Measurements from ENCODE around the gene SH2D4B.

Gene SH2D4B

DNA sequence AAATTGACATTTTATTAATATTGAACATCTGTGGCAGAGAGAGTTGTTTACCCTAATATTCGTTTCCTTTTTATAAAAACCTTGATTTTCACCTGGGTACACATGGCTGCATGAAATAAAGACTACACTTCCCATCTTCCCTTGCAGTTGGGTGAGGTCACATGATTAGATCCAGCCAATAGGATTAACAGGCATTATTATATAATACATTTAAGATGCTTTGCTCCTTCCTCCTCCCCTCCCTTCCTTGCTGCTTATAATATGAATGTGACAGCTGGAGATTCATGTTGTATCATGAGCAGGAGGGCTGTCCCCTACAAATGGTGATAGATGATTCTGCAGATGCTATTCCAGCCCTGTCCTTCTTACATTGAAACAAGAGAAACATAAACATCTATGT, 146.6 kb downstream of the SH2D4B start:
- TF ChIP-seq, protein P1, sequence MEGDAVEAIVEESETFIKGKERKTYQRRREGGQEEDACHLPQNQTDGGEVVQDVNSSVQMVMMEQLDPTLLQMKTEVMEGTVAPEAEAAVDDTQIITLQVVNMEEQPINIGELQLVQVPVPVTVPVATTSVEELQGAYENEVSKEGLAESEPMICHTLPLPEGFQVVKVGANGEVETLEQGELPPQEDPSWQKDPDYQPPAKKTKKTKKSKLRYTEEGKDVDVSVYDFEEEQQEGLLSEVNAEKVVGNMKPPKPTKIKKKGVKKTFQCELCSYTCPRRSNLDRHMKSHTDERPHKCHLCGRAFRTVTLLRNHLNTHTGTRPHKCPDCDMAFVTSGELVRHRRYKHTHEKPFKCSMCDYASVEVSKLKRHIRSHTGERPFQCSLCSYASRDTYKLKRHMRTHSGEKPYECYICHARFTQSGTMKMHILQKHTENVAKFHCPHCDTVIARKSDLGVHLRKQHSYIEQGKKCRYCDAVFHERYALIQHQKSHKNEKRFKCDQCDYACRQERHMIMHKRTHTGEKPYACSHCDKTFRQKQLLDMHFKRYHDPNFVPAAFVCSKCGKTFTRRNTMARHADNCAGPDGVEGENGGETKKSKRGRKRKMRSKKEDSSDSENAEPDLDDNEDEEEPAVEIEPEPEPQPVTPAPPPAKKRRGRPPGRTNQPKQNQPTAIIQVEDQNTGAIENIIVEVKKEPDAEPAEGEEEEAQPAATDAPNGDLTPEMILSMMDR (conservative IDR thresholded peaks at IDR 0.05; ENCODE audit: low read depth, low read length), result no peak
- no peak overlapping the region for H3K4me3 ChIP-seq (IDR thresholded peaks at IDR 0.05; ENCODE audit: insufficient read depth, low read depth, low read length)
- H3K79me2 ChIP-seq (ENCODE audit: insufficient read depth, low read depth), result no peaks in the 10 kb centered on the region
- no peak overlapping the region for H3K9ac ChIP-seq
- no peaks in the 10 kb centered on the region for H3K27me3 ChIP-seq (ENCODE audit: insufficient read depth, low read depth)
- H4K20me1 ChIP-seq (ENCODE audit: insufficient read depth), result no peaks in the 10 kb centered on the region
- H3K4me1 ChIP-seq (ENCODE audit: low read depth, poor library complexity, severe bottlenecking), result no peaks in the 10 kb centered on the region
- no peak overlapping the region for H3K4me2 ChIP-seq
- H3K36me3 ChIP-seq (ENCODE audit: insufficient read depth), result no peaks in the 10 kb centered on the region
- H2AFZ ChIP-seq (ENCODE audit: low read depth), result no peak overlapping the region
- H3K27ac ChIP-seq, result no peak overlapping the region

DNA sequence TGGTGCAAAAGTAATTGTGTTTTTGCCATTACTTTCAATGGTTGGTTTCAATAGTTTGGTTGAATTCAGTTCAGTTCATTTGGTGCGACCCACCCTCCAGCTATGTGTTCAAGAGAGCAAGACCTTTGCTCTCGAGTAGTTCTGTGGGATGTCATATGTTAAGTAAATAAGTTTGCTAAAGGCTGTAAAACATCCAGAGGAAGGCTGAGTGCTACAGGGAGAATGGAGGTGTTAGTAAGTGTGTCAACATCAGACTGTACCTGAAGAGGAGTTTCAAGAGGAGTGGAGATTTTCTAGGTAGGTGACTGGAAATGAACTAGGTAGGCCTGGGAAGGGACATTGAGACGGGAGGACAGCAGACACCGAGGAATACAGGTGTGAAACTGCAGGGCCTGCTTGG, 147.7 kb downstream of the SH2D4B start:
- H3K4me2 ChIP-seq, result no peak overlapping the region
- H3K79me2 ChIP-seq (ENCODE audit: insufficient read depth, low read depth), result no peaks in the 10 kb centered on the region
- no peak overlapping the region for H3K27ac ChIP-seq
- H2AFZ ChIP-seq (ENCODE audit: low read depth), result no peak overlapping the region
- H3K27me3 ChIP-seq (ENCODE audit: insufficient read depth, low read depth), result no peaks in the 10 kb centered on the region
- H3K36me3 ChIP-seq (ENCODE audit: insufficient read depth), result no peaks in the 10 kb centered on the region
- H3K9ac ChIP-seq, result no peak overlapping the region
- TF ChIP-seq, protein P1 (conservative IDR thresholded peaks at IDR 0.05; ENCODE audit: low read depth, low read length), result no peak
- no peak overlapping the region for H3K4me3 ChIP-seq (IDR thresholded peaks at IDR 0.05; ENCODE audit: insufficient read depth, low read depth, low read length)
- no peaks in the 10 kb centered on the region for H3K4me1 ChIP-seq (ENCODE audit: low read depth, poor library complexity, severe bottlenecking)
- no peaks in the 10 kb centered on the region for H4K20me1 ChIP-seq (ENCODE audit: insufficient read depth)

DNA sequence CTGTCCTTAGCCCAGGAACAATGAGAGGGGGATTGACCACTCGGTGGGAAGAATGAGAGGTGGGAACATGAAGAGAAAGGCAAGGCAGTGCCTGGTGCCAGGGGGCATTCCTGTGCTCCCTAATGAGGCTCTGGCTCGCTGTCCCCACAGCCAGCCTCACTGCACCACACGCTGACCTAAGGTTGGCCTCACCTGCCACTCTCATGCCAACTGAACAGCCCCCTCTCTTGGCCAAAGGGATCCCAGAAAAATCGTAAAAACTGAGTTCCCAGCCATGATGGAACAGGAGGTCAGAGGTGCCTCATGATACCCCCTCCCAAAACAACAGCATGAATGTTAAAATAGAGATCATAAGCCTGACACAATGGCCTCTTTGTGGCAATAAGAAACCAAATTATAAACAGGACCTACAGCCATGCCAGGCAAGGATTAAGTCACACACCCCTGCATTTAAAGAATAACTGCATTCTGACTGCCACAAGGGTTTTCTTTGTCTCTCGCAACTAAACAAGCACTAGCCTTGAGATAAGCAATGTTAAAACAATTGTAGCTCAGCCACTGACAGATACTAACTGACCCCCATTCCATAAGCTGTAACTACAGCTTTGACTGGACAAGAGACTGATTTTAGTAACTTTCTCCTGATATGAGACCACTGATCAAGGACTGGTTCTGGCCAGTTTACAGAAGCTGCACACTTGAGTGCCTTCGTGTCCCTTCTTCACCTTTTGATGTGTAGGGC, 149.2 kb downstream of the SH2D4B start:
- H3K27ac ChIP-seq, result no peak overlapping the region
- no peaks in the 10 kb centered on the region for H4K20me1 ChIP-seq (ENCODE audit: insufficient read depth)
- no peak overlapping the region for H3K4me3 ChIP-seq (IDR thresholded peaks at IDR 0.05; ENCODE audit: insufficient read depth, low read depth, low read length)
- H3K36me3 ChIP-seq (ENCODE audit: insufficient read depth), result no peaks in the 10 kb centered on the region
- H3K27me3 ChIP-seq (ENCODE audit: insufficient read depth, low read depth), result no peaks in the 10 kb centered on the region
- TF ChIP-seq, protein P1 (conservative IDR thresholded peaks at IDR 0.05; ENCODE audit: low read depth, low read length), result no peak
- no peaks in the 10 kb centered on the region for H3K79me2 ChIP-seq (ENCODE audit: insufficient read depth, low read depth)
- H3K4me2 ChIP-seq, result no peak overlapping the region
- no peak overlapping the region for H2AFZ ChIP-seq (ENCODE audit: low read depth)
- H3K9ac ChIP-seq, result no peak overlapping the region
- H3K4me1 ChIP-seq (ENCODE audit: low read depth, poor library complexity, severe bottlenecking), result no peaks in the 10 kb centered on the region

DNA sequence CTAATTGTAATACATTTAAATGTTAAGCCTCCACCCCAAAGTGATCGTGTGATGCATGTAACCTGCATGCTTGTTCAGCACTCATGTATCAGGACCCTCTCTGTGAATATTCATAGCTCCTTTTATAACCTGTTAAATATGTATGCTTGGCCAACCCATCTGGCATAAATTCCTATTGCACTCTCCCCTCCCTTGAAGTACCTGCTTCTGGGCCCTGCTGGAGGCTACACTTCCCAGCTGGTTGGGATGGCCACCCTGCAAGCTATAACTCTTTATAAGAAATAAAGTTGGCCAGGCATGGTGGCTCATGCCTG, 149.7 kb downstream of the SH2D4B start:
- Histone ChIP-seq H3K79me2 (ENCODE audit: insufficient read depth, low read depth) (no peaks in the 10 kb centered on the region), H3K4me2 (no peak overlapping the region), H4K20me1 (ENCODE audit: insufficient read depth) (no peaks in the 10 kb centered on the region), H3K9ac (no peak overlapping the region), H3K36me3 (ENCODE audit: insufficient read depth) (no peaks in the 10 kb centered on the region), H3K4me3 (IDR thresholded peaks at IDR 0.05; ENCODE audit: insufficient read depth, low read depth, low read length) (no peak overlapping the region), H3K4me1 (ENCODE audit: low read depth, poor library complexity, severe bottlenecking) (no peaks in the 10 kb centered on the region), H3K27me3 (ENCODE audit: insufficient read depth, low read depth) (no peaks in the 10 kb centered on the region), H2AFZ (ENCODE audit: low read depth) (no peak overlapping the region), H3K27ac (no peak overlapping the region)
- TF ChIP-seq, protein P1 (conservative IDR thresholded peaks at IDR 0.05; ENCODE audit: low read depth, low read length), result no peak
